GM18861 (cell line): ENCODE data around the gene PSMD3.
"Not testable (repeated sequence)": the region's sequence is repeated elsewhere in the genome, so short reads cannot be mapped to it uniquely, and the experiment has no call there.

ENCODE experiments used
- ATAC-seq: cut with Tn5 transposase; IDR thresholded peaks from one replicate; pipeline ENCODE4 v1.9.1; 2021; ENCODE audit not compliant: unreplicated experiment

The PSMD3 gene

DNA sequence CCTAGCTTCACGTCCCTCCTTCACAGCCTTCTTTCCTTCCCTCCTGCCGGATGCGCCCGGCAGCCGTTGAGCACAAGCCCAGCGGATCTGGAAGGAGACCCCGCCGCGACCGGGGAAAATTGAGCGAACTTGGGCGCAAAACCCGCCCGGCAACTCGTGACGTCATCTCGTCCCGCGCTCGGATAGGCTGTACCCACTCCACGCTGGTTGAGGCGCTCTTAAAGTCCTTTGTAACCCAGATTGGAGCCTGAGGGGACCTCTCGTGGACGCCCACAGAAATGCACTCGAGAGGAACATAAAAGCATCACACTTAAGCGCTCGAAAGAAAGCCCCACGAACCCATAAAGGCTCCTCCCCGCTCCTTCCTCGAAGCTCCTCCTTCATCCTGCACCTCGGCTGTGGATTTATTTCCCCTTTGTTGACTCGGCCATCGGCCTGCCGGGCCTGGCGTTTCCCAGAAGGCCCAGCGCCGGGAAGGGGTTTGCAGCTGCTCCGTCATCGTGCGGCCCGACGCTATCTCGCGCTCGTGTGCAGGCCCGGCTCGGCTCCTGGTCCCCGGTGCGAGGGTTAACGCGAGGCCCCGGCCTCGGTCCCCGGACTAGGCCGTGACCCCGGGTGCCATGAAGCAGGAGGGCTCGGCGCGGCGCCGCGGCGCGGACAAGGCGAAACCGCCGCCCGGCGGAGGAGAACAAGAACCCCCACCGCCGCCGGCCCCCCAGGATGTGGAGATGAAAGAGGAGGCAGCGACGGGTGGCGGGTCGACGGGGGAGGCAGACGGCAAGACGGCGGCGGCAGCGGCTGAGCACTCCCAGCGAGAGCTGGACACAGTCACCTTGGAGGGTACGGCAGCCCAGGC lies at the start of gene PSMD3:
TSS of gene PSMD3 (plus strand) at position 457 of the 856 bp plus-strand sequence. CDS start at position 621, 164 bp downstream.
- peak; percentile 91 for ATAC-seq

DNA sequence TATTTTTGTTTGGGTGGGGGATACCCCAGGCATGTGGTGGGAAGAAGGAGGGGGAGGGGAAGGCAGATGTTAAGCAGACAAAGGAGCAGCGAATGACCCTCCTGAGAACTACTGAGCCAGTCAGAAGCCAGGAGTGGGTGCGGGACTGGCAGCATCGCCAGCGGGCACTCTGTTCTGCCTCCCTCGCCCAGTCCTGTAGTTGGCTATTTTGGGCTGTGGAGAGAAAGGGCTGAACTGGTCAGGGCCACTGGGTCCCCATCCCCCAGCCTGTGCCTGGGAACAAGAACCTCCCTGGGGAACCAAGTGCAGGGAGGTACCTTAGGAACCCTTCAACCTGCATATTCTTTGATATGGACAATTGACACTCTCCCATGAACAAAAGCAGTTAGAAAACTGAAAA lies 46.7 kb upstream of the PSMD3 start:
- ATAC-seq, result no peak

DNA sequence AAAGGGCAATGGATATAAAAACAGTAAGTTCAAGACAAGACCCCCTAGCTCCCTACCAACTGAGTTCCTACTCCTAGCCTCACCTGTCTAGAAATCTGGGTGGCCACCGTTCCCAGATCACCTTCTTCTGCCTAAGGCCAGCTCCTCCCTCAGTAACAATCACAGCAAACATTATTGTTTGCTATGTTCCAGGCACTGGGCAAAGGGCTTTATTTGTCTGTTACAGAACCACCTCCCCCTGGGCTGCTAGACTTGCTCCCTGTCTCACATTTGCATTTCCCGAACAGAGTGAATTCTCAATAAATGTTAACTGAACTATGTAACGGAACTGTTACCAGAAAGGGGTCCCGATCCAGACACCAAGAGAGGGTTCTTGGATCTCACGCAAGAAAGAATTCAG lies 46.3 kb upstream of the PSMD3 start:
- no peak for ATAC-seq

DNA sequence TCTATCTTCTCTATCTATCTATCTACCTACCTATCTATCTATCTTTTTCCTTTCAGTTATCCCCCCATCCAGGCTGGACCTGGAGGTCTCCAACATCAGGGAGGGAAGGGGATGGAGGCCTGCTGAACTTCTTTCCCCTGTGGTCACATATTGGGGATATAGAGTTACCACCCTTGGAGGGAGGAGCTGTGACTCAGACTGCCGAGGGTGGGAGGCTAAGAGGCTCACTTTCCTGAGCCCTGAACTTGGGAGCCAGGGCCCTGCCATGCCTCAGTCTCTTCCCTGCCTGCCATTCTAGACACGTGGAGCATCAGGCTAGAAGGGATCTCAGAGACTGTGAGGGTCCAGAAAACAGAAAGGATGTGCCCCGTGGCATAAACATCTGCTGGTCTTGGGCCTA lies 44.7 kb upstream of the PSMD3 start:
- no peak for ATAC-seq

DNA sequence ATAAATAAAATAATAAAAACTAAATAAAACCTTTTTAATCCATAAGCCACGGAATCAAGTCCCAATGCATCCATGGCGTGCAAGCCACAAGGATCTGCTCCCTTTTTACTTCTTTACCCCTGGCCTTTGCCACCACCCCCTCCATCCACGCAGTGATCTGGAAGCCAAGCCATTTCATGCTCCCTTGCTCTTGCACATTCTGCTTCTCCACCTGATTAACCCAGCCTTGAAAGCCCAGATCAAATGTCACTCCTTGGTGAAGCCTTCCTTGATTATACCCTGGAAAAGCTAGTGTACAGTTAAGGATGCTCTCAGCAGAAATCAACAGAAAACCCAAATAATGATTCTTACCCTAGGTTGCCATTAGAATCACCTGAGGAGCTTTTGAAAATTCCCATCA lies 43.2 kb upstream of the PSMD3 start:
- no peak for ATAC-seq

DNA sequence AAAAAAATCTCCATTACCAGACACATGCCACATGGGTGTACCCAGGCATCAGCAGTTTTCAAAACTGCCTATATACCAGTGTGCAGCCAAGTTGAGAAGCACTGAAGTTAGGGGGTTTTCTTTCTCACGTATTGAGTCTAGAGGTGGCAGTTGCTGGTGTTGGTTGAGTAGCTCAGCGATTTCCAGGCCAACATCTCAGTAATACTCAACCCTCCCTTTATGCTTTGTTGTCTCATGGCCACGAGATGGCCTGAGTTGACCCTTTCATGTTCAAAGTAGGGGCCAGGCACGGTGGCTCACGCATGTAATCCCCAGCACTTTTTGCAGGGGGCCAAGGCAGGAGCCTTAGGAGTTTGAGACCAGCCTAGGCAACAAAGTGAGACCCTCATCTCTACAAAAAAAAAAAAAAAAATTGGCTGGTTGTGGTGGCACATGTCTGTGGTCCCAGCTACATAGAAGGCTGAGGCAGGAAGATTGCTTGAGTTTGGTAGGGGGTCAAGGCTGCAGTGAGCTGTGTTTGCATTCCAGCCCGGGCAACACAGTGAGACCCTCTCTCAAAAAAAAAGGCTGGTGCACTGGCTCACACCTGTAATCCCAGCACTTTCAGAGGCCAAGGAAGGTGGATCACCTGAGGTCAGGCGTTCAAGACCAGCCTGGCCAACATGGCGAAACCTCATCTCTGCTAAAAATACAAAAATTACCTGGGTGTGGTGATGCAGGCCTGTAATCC lies 42.3 kb upstream of the PSMD3 start:
- ATAC-seq, result no peak

DNA sequence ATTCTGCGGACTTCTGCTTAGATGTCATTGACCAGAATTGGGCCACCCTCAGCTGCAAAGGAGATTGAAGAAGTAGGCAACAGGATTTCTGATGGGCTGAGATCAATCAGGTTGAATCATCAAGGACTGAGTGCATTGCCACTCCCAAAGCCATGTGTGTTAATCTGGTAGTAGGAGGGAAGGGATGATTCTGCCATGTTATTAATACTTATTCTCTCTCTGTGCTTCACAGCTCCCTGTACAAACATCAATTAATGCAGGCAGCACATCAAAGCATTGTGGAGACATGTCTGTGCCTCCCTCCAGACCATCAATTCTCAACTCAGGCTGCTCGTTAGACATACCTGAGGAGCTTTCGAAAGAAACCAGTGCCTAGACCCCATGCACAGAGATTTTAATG lies 41.5 kb upstream of the PSMD3 start:
- no peak for ATAC-seq

DNA sequence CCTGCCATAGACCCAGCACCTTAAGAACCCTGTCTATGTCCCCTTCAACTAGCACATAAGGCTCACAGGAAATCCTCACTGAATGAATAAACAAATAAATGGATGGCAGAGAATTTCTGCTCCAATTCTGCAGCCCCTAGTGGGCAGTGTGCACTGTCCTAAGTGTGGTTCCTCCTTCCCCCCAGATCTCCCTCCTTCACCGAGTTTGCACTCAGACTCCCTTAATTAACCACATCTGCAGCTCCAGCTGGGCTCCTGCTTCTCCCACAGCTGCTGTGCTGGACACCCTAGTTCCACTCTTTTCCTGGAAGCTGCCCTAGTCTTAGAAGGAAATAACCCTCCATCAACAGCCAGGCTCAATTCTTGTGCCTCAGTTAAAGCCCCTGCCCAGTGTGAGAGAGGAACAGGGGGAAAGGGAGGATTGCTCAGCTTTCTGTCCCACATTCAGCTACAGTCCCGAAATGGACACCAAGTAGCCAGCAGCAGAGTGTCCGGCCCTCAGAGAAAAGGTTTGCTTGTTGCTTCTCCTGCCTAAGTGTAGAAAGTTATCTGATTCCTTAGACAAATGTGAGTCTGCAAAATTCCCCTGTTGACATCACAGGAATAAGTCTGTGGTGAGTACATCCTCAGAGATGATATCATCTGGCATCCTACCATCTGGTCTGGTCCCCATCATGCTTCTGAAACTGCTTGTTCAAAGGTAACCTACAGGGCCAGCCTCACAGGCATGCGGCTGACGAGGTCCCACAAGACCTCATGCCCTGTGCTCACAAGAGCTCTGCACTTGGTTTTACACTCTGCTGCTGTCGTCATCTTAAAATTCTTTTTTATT lies 40.8 kb upstream of the PSMD3 start:
- peak; percentile 54 for ATAC-seq

DNA sequence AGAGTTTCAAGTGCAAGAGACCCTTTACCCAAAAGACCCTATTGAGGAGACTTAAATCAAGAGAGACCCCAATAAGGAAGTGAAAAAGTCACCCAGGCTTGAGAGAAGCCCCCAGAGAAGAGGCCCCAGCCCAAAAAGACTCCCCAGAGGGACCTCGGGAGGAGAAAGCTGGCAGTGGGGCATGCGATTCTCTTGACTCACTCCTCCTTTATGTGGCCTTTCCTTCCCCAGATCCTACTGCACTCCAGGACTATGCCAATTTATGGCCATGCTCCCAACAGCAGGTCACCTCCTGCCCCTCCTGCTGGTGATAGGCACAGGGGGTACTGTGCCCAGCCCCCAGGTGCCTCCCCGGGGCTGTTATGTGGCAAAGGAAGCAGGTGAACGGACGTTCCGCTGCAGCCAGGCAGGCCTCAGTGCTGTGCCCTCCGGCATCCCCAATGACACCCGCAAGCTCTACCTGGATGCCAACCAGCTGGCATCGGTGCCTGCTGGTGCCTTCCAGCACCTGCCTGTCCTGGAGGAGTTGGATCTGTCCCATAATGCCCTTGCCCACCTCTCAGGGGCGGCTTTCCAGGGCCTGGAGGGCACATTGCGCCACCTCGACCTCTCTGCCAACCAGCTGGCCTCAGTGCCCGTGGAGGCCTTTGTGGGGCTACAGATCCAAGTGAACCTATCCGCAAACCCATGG lies 36.8 kb upstream of the PSMD3 start:
- ATAC-seq, result no peak

DNA sequence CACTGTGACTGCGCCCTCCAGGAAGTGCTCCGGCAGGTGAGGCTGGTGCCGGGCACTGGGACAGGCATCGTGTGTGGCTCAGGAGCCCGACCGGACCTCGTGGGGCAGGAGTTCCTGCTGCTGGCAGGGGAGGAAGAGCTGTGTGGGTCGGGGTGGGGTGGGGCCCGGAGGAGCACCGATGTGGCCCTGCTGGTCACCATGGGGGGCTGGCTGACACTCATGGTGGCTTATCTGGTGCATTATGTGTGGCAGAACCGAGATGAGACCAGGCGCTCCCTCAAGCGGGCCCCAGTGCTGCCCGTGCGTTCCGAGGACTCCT lies 36.3 kb upstream of the PSMD3 start:
- ATAC-seq, result no peak

DNA sequence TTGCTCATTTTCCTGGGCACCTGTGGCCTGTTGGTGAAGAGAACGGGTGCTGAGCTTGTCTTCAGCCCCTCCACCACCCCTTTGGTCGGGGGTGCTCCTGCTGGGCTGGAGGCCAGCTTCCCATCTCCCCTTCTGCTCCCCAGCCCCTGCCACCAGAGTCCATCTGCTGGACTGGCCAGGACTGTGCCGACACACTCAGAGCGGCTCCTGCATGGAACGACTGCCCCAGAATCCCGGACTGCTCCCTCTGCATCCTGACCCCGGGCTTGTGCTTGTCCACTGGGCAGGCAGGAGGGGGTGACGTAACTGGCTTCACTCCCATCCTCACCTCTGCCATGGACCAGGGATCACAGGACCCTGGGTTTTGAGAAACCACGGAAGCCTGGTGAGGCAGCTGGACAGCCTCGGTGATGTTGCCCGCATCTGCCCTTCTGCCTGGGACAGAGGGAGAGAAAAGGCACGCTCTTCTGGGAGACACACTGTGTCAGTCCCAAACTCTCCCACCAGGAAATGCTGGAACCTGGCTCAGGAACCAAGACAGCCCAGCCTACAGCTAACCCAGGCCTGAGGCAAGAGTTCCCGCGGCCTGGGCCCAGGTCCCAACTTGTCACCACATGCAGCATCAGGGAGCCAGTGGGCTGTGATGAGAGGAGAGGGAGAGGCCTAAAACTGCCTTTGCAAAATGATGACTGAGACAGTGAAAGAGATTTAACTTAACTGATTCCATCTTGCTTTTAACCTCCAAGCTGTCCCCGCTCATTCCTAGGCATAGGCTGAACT lies 33.9 kb upstream of the PSMD3 start:
- ATAC-seq, result no peak

DNA sequence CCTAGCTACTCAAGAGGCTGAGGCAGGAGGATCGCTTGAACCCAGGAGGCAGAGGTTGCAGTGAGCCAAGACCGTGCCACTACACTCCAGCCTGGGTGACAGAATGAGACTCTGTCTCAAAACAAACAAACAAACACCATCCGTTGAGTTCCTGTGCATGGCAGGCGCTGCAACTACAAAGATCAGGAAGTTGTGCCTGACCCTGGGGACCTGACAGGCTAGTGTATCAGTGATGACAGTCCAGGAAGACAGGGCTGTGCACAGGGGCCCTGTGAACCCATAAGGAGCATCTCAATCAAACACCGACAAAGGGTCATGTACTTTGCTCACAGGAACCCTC lies 32.1 kb upstream of the PSMD3 start:
- not testable (repeated sequence) for ATAC-seq

DNA sequence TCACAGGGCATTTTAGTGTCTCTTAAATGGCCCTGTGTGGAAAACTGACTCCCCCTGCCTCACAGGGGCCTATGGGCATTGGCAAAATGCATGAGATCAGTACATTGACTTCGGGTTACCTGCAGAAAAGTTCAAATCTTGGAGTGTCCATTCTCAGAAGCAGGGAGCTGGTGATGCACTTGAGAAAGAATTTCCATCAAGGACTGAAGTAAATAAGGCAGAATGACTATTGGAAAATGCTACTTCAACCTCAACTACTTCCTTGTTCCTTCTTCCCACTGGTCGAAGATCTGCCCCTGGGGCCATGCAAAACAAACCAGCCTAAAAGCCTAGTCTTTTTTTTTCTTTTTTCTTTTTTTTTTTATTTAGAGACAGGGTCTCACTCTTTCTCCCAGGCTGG lies 31.6 kb upstream of the PSMD3 start:
- ATAC-seq, result no peak

DNA sequence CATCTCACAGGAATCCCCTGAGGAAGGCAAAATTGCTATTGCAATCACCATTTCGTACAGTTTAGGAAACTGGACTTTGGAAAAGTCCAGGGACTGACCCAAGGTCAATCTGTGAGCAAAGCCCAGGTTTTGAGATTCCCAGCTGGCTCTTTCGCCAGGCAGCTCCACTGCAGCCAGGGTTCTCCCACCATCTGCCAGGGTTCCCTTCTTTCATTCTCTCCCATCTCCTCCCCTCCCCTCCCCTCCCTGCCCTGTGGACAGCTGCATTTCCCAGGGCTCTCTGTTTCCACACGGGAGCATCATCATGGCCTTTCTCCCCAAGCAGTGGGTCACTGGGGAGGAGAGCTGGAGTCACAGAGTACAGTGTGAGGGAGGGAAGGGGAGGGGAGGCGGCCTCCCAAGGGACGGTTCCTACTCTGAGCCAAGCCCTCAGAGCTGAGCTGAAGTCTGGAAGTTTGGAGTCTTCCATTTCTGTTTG lies 29.7 kb upstream of the PSMD3 start:
- no peak for ATAC-seq

DNA sequence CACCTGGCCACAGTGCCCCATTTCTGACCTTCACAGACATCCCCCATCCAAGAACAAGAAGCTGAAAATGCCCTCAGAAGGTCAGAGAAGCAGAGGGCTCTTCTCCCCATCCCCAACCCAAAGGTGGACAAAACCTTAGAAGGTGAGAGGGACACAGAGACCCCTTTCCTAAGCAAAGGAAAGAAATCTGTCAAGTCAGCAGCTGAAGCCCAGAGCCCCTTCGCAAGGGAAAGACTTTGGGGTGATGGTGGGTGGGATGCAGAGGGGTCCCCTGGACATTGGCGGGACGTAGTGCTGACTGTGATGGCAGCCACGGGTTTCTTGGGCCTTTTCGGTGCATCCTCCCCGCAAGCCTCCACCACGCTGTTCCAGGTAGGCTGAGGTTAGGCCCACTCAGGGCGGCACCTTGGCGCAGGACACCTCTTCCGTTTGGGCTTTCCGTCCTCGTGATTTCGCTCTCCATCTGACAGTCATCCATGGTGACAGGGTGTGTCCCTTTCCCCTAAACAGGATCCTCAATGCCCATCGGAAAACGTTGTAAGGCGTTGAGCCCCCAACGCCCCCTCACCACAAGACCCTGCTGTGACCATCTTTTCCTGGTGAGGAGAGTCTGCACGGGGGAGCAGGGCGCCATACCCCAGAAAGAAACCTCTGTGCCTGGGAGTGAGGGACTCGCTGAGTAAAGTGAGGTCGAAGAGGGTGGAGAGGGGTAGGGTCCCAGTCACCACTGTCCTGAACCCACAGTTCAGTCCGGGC lies 28.5 kb upstream of the PSMD3 start:
- no peak for ATAC-seq

DNA sequence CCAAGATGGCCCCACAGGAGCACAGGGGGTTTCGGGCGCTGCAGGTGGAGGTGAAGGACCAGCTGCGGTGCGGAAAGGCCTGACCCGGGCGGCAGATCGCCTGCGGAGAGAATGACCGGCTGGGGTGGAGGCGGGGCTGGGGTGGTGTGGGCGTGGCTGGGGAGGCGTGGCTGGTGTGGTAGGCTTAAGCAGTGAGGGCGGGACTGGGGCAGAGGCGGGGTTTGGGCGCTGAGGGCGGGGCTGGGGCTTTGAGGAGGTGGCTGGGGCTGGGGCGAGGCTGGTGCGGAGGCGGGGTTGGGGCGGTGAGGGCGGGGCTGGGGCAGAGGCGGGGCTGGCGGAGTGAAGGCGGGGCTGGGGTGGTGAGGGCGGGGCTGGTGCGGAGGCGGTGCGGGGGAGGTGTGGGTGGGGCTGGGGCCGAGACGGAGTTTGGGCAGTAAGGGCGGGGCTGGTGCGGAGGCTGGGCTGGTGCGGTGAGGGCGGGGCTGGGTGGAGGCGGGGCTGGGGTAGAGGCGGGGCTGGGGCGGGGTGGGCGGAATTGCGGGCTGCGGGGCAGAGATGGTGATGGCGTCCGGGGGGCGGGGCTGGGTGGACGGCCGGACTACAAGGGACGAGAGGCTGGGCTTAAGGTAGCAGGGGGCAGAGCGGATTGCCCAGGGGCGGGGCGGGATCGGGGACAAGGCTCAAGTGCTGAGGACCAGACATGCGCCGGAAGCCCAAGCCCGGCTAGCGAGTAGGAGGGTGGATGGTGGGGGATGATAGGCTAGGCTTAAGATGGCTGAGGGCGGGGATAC lies 27.7 kb upstream of the PSMD3 start:
- ATAC-seq, result peak; percentile 53

DNA sequence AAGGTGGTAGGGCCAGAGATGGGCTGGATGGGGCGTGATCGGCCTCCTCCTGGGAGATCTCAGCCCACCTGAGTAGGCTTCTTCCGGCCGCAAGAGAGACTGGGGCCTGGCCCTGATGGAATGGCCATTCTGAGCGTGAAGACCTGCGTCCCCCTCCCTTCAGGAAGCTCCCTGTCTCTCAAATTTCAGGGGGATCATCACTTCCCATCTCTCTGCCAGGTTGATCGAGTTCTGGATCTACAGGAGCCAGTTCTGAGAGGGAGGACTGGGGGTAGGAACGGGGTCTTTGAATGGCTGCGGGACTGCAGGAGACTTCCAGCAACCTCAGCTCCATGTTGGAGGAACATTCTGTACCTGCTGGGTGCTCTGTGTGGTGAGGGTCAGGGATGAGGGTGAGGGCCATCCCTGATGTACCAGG lies 27.1 kb upstream of the PSMD3 start:
- no peak for ATAC-seq

DNA sequence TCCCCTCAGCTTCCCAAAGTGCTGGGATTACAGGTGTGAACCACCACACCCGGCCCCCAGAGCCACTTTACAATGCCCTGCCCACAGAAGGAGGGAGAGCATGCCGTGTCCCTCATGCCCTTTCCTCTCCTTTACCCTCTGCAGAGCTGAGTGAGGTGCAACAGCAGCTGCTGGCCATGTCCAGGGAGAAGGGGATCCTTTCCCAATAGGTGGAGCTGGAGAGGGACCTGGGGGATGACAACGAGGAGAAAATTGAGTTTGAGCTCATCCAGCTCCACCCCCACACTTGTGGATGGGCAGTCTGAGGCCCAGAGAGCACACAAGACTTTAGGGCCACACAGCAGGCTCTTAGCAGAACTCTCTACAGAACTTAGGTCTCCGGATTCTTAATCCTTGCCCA lies 25.7 kb upstream of the PSMD3 start:
- ATAC-seq, result no peak

DNA sequence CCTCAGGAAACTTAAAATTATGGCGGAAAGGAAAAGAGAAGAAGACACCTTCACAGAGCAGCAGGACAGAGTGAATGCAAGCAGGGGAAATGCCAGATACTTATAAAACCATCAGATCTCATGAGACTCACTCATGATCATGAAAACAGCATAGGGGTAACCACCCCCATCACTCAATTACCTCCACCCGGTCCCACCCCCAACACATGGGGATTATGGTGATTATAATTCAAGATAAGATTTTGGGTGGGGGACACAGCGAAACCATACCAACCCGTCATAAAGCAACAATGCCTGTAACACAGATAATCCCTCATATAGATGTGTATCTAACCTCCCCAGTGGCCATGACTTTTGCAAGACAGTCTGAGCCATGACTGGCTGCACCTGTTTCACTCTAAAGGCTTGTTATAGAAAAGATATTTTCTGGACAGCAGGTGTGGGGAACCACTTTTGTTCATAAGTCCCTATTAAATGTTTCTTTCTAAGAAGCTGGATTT lies 24.8 kb upstream of the PSMD3 start:
- no peak for ATAC-seq
